GM18861 (cell line): ENCODE results near the gene WARS2.
"Not testable (repeated sequence)": the region's sequence is repeated elsewhere in the genome, so short reads cannot be mapped to it uniquely, and the experiment has no call there.

Source experiments
- ATAC-seq: cut with Tn5 transposase; IDR thresholded peaks from one replicate; pipeline ENCODE4 v1.9.1; 2021; ENCODE audit not compliant: unreplicated experiment

WARS2 gene

DNA sequence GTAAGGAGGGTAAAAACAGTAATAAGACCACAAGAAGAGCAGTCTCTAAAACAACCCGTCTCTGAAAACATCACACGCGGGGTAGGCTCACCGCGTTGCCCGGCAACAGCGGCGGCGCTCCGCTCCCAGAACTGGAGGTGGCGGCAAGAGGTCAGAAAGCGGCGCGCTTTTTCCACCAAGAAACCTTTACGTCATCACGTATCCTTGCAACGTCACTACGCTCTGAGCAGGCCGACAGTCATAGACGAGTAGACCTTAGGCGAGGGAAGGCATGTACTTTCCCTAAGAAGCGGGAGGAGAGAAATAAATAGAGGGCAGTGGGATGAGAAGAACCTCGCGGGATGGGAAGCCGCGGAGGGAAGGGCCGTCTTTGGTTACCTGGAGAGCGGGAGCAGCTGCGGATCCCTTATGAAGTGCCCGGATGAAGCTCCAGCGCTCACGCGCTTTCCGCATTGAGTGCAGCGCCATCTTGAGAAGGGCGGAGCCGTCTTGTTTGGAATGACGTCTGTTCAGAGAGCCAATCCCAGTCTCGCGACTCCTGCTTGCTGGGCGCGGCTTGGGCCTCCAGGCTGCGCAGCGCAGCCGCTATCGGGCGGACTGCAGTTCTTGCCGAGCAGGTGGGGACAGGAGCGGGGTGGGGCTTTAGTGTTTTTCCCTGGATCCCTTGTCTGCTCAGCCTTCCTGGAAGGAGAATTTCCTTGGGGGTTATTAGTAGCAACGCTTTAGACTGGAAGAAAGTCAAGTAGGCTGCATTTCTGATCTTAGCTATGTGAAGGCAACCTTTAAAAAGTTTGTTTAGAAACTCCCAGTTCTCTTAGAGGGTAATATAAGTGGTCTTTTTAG is at the start of gene WARS2:
WARS2 (minus strand) TSS at position 477 of the 843 bp plus-strand sequence; CDS start at position 468, 9 bp downstream.
- peak; percentile 83 for ATAC-seq

DNA sequence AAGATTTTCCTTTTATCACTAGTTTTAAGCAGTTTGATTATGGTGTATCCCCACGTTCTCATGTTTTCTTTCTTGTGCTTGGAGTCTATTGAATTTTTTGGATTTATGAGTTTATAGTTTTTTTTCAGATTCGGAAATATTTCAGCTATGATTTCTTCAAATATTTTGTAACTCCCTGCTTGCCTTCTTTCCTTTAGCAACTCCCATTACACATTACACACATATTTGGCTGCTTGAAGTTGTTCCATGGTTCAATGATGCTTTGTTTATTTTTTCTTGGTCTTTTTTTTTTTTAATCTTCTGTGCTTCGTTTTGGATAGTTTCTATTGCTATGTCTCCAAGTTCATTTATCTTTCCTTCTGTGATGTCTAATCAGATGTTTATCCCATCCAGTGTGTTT is 48.5 kb upstream of the WARS2 start:
- ATAC-seq: no peak

DNA sequence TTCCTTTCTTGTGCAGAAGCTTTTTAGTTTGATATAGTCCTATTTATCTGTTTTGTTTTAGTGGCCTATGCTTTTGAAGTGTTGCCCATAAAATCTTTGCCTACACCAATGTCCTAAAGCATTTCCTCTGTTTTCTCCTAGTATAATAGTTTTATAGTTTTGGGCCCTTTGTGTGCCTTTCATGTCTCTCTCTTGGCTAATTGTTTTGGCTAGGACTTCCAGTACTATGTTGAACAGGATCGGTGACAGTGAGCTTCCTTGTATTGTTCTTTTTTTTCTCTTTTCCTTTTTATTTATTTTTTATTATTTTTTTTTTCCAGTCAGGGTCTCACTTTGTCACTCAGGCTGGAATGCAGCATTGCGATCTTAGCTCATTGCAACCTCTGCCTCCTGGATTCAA is 47.0 kb upstream of the WARS2 start:
- no peak for ATAC-seq

DNA sequence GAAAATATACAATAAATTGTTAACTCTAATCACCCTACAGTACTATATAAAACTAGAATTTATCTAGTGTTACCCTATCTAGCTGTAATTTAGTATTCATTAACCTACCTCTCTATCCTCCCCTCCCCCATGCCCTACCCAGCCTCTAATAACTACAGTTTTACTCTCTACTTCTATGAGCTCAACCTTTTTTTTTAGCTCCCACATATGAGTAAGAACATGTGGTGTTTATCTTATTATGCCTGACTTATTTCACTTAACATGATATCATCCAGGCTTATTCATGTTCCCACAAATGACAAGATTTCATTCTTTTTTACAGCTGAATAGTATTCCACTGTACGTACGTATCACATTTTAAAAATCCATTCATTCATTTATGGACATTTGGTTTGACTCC is 46.0 kb upstream of the WARS2 start:
- ATAC-seq: no peak

DNA sequence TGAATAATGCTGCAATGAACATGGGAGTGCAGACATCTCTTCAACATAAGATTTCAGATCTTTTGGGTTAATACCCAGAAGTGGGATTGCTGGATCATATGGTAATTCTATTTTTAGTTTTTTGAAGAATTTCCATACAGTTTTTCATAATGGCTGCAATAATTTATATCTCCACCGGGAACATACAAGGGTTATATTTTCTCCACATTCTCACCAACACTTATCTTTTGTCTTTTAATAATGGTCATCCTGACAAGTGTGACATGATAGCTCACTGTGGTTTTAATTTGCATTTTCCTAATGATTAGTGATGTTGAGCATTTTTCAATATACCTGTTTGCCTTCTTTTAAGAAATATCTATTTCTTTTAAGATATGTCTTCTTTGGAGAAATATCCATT is 44.5 kb upstream of the WARS2 start:
- ATAC-seq: no peak

DNA sequence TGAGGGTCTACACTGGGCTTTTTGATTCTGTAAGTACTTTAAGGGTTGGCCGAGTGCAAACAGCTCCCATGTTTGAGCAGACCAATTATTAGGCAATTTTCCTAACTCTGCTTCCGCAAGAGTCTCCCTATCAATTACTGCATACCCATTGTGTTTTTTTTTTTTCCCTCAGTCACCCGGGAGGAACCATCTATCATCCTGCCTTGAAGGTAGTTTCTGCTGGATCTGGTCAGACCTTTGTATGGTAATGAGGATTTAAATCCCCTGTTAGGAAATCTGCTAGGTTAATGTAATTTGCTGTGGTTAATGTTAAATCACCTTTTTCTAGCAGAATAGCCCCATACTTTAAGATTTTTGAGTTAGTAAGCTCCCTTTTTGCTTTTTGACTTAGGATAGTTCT is 40.8 kb upstream of the WARS2 start:
- no peak for ATAC-seq

DNA sequence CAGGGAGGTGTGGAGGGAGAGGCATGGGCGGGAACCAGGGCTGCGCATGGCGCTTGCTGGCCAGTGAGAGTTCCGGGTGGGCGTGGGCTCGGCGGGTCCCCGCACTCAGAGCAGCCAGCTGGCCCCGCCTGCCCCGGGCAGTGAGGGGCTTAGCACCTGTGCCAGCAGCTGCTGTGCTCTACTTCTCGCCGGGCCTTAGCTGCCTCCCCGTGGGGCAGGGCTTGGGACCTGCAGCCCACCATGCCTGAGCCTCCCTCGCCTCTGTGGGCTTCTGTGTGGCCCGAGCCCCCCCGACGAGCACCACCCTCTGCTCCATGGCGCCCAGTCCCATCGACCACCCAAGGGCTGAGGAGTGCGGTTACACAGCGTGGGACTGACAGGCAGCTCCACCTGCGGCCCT is 38.6 kb upstream of the WARS2 start:
- ATAC-seq: no peak

DNA sequence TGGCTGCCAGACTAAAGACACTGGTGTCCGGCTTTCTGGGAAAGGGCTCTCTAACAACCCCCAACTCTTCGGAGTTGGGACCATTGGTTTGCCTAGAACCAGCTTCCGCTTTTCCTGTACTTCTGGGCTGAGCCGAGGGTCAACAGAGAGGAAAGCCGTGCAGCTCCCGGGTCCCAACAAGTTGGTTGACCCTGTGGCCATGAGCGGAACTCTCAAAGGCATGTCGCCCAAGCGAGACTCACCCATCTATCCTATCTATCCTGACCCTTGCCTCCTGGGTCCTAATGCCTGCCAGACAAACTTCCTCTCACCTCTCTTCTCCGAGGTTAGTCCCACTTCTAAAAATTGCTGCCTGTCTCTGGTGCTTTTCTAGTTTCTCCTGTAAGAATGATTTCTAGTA is 32.5 kb upstream of the WARS2 start:
- ATAC-seq: not testable (repeated sequence)

DNA sequence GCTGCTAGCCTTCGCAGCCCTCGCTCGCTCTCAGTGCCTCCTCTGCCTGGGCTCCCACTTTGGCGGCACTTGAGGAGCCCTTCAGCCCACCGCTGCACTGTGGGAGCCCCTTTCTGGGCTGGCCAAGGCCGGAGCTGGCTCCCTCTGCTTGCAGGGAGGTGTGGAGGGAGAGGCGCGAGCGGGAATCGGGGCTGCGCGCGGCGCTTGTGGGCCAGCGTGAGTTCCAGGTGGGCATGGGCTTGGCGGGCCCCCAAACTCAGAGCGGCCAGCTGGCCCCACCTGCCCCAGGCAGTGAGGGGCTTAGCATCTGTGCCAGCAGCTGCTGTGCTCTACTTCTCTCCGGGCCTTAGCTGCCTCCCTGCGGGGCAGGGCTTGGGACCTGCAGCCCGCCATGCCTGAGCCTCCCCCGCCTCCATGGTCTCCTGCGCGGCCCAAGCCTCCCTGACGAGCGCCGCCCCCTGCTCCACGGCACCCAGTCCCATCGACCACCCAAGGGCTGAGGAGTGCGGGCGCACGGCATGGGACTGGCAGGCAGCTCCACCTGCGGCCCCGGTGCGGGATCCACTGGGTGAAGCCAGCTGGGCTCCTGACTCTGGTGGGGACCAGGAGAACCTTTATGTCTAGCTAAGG is 31.0 kb upstream of the WARS2 start:
- ATAC-seq: not testable (repeated sequence)

DNA sequence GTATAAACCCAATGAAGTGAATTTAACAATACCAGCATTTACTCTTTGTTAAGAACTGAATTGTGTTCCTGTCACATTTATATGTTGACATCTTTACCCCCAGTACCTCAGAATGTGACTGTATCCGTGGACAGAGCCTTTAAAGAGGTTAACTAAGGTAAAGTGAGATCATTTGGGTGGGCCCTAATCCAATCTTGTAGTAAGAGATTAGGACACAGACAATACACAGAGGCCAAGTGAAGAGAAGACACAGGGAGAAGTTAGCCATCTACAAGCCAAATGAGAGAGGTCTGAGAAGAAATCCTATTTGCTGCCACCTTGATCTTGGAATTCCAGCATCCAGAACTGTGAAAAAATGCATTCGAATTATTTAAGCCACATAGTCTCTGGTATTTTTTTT is 22.9 kb upstream of the WARS2 start:
- ATAC-seq: no peak

DNA sequence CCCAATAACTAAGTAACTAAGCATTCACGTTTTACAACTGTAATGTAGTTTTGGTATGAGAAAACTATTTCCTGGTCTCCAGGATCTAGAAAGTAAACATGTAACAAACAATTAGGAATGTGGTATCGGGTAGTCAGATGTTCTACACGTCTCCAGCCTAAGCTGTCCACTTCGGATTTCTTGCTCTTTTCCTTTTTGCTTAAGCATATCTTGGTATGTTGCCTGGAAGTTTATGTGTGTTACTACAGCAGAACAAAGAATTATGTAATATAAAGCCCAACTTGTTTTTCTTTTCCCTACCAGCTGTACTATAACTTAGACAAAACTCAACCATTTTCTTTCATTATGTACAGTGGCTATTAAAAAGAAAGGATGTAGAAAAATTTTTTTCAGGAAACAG is 20.4 kb upstream of the WARS2 start:
- no peak for ATAC-seq

DNA sequence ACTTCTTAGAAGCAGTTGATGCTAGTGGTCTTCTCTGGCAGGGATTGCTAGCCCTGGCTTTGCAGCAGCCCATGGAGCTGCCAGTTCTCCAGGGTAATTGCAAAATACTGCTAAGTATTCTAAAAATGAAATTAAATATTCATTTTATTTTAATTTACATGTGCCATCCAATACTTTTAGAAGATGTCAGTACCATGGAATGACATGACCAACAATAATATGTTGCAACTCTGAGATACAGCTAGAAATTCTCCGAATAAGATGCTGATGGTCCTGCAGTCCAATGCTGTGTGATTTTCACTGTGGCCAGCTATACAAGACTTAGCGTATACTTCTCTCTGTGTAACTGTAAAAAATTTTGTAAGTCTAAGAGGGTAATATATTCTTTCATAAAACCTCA is 20.0 kb upstream of the WARS2 start:
- no peak for ATAC-seq

DNA sequence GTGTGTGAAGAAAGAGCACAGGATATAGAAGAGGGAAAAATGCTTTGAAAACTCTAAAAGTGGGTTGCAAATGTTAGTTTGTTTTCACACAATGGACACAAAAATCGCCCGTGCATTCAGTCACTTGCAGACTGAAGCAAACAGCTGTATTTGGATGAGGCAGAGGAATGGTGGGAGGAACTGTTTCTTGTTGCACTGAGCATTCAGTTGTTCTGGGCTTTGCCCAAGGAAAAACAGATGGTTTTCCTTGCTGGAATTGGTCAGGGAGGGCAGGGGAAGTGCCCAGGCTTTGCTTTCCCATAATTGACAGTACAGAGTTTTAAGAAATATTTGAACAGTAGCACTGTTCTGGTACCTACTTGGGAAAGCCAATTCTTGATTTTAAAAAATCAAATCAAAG is 19.5 kb upstream of the WARS2 start:
- no peak for ATAC-seq

DNA sequence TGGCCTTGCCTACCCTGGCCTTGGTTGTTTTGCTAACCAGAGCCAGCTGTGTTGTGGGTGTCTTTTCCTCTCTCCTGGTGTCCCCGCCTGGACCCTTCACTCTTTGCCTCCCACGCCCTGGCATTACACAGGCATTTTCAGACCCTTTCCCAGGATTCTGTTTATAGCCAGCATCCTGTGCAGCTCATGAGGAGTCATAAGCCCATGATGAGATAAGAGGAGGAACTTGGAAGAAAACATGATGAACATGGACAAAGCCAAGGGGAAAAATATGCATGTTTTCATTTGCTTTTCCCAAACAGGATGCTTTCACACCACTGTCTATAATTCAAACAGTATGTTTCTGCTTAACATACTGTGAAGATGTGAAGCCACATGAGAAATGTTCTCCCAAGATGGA is 18.7 kb upstream of the WARS2 start:
- no peak for ATAC-seq

DNA sequence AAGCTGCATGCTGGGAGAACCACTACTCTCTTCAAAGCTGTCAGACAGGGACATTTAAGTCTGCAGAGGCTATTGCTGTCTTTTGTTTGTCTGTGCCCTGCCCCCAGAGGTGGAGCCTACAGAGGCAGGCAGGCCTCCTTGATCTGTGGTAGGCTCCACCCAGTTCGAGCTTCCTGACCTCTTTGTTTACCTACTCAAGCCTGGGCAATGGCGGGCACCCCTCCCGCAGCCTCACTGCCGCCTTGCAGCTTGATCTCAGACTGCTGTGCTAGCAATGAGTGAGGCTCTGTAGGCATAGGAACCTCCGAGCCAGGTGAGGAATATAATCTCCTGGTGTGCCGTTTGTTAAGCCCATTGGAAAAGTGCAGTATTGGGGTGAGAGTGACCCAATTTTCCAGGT is 16.3 kb upstream of the WARS2 start:
- not testable (repeated sequence) for ATAC-seq

DNA sequence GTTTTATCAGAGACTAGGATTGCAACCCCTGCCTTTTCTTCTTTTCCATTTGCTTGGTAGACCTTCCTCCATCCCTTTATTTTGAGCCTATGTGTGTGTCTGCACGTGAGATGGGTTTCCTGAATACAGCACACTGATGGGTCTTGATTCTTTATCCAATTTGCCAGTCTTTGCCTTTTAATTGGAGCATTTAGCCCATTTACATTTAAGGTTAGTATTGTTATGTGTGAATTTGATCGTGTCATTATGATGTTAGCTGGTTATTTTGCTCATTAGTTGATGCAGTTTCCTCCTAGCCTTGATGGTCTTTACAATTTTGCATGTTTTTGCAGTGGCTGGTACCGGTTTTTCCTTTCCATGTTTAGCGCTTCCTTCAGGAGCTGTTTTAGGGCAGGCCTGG is 14.6 kb upstream of the WARS2 start:
- not testable (repeated sequence) for ATAC-seq

DNA sequence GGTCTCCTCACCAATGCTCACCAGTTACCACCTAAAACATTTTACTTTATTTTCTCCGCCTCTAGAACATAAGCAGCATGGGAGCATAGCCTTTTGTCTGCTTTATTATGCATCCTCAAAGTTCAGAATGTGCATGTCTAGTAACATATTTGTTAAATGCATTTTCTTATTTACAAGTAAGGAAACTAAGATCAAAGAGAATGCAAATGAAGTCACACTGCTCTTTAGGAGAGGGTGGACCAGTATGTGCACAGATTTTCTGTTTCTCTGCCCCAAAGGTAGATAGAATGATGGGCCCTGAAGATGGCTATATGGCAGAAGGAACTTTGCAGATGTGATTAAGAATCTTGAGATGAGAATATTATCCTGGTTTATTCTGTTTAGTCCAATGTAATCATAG is 9.7 kb upstream of the WARS2 start:
- ATAC-seq: no peak

DNA sequence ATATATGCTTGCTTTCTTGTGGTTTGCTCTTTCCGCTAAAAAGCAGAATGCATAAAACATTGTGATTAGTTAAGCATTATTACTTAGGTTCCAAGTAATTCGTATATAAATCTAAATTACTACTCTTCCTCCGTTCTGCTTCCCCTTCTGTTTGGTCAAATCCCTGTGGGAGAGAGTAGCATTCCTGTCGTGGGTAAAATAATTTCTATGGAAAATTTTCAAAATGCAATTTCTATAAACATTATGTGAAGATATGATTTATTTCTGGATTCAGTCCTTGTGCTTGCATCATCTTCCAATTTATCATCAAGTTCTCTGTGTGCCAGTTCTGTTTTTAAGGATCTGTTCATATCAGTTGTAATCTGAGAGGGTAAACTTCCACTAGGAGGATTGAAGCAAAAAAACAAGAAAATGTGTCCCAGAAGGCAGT is 7.2 kb upstream of the WARS2 start:
- no peak for ATAC-seq

DNA sequence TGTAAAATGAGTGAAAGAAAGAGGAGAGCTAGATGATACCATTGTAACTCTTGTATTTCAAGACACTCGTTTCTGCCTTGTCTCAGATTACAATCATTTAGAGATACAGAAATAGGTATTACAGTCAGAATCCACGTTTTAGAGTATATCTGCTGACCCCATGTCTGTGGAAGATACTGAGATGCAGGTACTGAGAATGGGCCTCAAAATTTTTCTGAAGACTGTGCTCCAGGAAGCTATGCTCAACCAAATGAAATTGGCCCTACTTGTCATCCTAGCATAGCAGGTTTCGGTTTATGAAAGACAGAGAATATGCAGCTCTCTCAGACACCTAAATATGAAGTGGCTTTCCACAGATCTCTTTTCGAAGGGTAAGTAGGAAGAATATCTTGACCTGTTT is 6.0 kb upstream of the WARS2 start:
- ATAC-seq: no peak

DNA sequence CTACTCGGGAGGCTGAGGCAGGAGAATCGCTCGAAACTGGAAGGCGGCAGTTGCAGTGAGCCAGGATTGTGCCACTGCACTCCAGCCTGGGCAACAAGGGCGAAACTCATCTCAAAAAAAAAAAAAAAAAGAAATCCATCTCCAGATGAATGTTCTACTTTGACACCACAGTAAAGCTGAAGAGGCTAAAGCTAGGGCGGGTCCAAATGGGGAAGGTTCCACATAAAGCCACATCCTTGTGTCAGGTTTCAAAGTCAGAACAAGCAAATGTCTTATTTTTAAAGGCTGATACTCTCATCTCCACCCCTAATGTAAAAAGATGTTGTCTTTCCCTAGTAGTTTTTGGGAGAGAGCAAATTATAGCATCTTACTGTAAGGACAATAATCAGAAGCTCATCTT is 4.4 kb upstream of the WARS2 start:
- no peak for ATAC-seq

DNA sequence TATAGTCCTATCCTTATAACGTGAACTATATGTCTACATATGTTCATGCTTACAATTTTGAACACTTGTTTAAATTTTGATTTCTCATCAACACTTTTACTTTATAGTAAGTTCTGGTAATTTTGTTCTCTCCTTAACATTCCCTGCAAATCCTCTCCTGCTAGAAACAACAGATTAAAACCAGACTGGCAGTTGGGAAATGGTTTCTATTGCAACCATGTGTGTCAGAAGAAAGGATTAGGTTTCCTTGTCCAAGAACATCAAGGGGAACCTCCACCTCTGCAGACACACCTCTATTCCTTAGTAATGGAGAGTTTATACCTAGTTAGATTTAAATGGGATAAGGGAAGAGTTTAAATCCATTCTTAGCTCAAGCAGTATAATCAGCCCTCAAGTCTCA is 3.3 kb upstream of the WARS2 start:
- ATAC-seq: no peak

DNA sequence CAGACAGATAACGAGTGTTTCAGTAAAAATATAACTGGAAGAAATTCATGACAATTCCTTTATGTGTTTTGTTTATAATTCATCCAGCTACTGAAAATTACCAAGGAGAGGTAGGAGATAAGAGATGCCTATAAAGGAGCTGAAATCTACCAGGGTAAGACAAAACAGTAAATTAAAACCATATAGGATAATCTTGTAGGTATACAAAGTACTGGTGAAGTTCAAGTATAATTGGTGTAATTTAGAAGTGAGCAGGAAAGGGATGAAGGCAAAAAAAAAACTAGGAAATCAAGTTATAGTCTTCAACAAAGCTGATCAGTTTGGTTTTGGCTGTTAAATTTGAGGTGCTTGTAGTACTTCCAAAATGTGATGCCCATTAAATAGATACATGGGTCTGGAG is 1.2 kb upstream of the WARS2 start:
- no peak for ATAC-seq

DNA sequence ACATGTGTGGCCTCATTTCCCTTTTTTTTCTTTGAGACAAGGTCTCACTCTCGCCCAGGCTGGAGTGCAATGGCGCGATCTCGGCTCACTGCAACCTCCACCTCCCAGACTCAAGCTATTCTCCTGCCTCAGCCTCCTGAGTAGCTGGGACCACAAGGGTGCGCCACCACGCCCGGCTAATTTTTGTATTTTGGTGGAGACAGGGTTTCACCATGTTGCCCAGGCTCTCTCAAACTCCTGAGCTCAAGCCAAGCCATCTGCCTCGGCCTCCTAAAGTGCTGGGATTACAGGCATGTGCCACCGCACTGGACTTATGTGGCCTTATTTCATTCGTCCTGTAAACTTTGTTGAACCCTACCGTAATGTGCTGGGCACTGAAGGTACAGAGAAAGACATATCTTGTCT is 569 bp upstream of the WARS2 start:
- ATAC-seq: no peak
